Thyroid gland (tissue), 4 donors: Measurements from ENCODE around the gene SLC35A1. TPM values are rescaled to one million over a fixed set of nuclear protein-coding genes. Genes with fewer than 3 reads are reported as not detected.
A peak's percentile ranks its signal among the peaks of the same experiment; 100 is the strongest.

Source experiments
- DNase-seq, 2 donors: peaks; one replicate each; pipeline ENCODE4 v3.0.0-alpha.2; 2019
- H3K27ac ChIP-seq, 3 donors: fragments of 200-600 bp; sonication (generic); 1 replicate in 2 of 3; 2 replicates in 1 of 3; pipeline ENCODE4 v1.5.1; 2016 to 2019; ENCODE audit warnings: mild to moderate bottlenecking in 1 of 3, moderate library complexity in 1 of 3
- H3K27me3 ChIP-seq: fragments of 200-600 bp; sonication (generic); one replicate; pipeline ENCODE4 v1.5.1; 2019
- H3K36me3 ChIP-seq, 2 donors: fragments of 200-600 bp; sonication (generic); one replicate each; pipeline ENCODE4 v1.5.1; 2016 to 2019
- H3K4me1 ChIP-seq, 2 donors: fragments of 200-600 bp; sonication (generic); one replicate each; pipeline ENCODE4 v1.5.1; 2017 to 2019
- H3K4me3 ChIP-seq, 3 donors: fragments of 200-600 bp; sonication (generic); replicated peaks in 1 of 3; 1 replicate in 2 of 3; 2 replicates in 1 of 3; pipeline ENCODE4 v1.5.1; 2016; ENCODE audit warnings: mild to moderate bottlenecking in 1 of 3
- H3K9me3 ChIP-seq: fragments of 200-600 bp; sonication (generic); one replicate; pipeline ENCODE4 v1.5.1; 2017
- POLR2A ChIP-seq, 2 donors: fragments of 450-650 bp; IDR thresholded peaks; one replicate each; pipeline ENCODE4 v1.6.1; 2017; ENCODE audit warnings: antibody characterized with exemption in 2 of 2, mild to moderate bottlenecking in 2 of 2, moderate library complexity in 1 of 2
- WGBS, 2 donors: methylation state at CpG; one replicate each; pipeline ENCODE4 v1.1.5; 2017; 5-methylcytosine and 5-hydroxymethylcytosine counted together
- intact Hi-C: fragments of 100-400 bp; cut with DNase I; formaldehyde crosslinking; loops from one replicate; pipeline ENCODE4 v1.15.1; 2023
- total RNA-seq, 4 donors: library from RNA; depleted of rRNA; stranded (reverse); fragments of >200 nt; gene quantifications; one replicate each; pipeline ENCODE4 v1.2.3, GENCODE V29; 2016
- TF ChIP-seq, protein P1 (sequence below), 6 experiments: fragments of 200-600 bp in 3 of 6; fragments of 450-650 bp in 3 of 6; sonication (generic) in 3 of 6; IDR thresholded peaks; one replicate each; pipeline ENCODE4 v1.5.1; 2016 to 2019; ENCODE audit warnings: antibody characterized with exemption in 6 of 6, mild to moderate bottlenecking in 2 of 6, inconsistent platforms in 1 of 6, moderate library complexity in 1 of 6

SLC35A1 gene, protein sequence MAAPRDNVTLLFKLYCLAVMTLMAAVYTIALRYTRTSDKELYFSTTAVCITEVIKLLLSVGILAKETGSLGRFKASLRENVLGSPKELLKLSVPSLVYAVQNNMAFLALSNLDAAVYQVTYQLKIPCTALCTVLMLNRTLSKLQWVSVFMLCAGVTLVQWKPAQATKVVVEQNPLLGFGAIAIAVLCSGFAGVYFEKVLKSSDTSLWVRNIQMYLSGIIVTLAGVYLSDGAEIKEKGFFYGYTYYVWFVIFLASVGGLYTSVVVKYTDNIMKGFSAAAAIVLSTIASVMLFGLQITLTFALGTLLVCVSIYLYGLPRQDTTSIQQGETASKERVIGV
- 10 to 100 TPM; 13.2 to 23.2 (median 18.7) TPM for total RNA-seq

DNA sequence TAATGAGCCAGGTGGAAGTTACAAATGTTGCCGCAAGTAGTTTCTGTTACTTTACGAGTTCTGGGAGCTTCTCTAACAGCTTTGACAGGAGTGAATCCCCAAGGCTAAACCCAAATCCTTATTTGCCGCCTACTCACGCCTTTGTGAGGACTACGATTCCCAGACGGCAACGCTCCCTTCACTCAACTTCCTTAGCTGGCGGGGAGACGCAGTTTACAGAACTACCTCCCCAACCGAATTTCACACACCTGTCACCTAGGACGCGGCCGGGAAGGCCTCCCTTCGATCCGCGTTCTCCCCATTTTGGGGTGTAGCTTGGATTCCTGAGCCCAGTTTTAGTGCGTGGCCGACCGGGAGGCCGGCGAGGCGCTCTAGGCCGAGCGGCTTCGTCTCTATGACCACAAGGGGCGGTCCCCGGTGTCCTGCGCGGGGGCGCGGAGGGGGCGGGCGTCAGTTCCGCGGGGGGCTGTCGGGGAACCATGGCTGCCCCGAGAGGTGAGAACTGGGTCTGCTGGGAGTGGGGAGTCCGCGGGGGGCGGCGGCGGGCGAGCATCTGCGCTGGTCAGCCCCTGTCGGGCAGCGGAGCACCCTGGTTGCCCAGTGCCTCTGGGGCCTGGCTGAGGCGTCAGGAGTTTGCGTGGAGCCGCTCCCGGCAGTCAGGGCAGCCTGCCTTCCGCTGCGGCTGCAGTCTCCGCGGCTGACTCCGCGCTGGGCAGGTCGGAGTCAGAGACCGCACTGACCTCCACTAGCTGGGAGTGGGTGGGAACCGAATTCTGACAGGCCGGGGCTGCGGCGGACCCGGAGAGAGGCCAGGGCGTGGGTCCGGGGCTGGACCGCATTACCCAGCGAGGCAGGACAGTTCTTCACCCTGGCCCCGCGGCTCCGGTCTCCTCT is at the start of gene SLC35A1:
Gene SLC35A1, plus strand, starts transcription at position 450 of the 894 bp plus-strand sequence. Its CDS starts 30 bp downstream, at position 480.
- H3K4me3 ChIP-seq, result peak within 1 kb of the TSS; percentile 43 to 57 (median 51)
- TF ChIP-seq POLR2A (IDR thresholded peaks at IDR 0.05), result peak in 1 of 2 donors; percentile 67
- TF ChIP-seq, protein P1, sequence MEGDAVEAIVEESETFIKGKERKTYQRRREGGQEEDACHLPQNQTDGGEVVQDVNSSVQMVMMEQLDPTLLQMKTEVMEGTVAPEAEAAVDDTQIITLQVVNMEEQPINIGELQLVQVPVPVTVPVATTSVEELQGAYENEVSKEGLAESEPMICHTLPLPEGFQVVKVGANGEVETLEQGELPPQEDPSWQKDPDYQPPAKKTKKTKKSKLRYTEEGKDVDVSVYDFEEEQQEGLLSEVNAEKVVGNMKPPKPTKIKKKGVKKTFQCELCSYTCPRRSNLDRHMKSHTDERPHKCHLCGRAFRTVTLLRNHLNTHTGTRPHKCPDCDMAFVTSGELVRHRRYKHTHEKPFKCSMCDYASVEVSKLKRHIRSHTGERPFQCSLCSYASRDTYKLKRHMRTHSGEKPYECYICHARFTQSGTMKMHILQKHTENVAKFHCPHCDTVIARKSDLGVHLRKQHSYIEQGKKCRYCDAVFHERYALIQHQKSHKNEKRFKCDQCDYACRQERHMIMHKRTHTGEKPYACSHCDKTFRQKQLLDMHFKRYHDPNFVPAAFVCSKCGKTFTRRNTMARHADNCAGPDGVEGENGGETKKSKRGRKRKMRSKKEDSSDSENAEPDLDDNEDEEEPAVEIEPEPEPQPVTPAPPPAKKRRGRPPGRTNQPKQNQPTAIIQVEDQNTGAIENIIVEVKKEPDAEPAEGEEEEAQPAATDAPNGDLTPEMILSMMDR (IDR thresholded peaks at IDR 0.05), result peak in 5 of 6 experiments; percentile 21 to 35 (median 25)

DNA sequence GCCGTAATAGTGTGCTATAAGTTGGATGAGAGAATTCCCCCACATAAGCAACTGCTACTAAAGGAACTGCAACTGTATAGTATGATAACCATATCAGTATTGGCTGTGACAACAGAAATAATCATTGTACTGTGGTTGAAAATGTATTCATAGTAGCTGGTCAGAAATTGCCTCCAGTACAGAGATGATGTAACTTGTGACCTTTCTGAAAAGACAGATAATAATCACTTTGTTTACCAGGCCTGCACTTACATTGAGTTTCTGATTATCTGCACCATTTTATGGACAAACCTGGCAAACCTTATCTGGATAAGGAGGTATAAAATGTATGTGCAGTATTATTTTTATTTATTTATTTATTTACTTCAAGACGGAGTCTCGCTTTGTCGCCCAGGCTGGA is 46.0 kb upstream of the SLC35A1 start:
- no peak overlapping the region for H3K27ac ChIP-seq
- TF ChIP-seq, protein P1 (IDR thresholded peaks at IDR 0.05), result no peak
- no peak for TF ChIP-seq POLR2A (IDR thresholded peaks at IDR 0.05)
- DNase-seq, result no peak
- H3K9me3 ChIP-seq, result no peaks in the 10 kb centered on the region
- no peaks in the 10 kb centered on the region for H3K36me3 ChIP-seq
- intact Hi-C loops, result no loop called here
- WGBS, 2 donors, result 97 to 98% methylated on average over 4 of the region's 4 CpGs
- H3K4me1 ChIP-seq, result no peaks in the 10 kb centered on the region
- H3K27me3 ChIP-seq, result no peaks in the 10 kb centered on the region
- H3K4me3 ChIP-seq, result no peak overlapping the region

More for the DNA sequence above, at the start of gene SLC35A1:
- 0 to 2% methylated on average over 9 to 24 of the region's 70 CpGs for WGBS, 2 donors
- no peaks in the 10 kb centered on the region for H3K36me3 ChIP-seq
- peak within 1 kb of the TSS; percentile 80 to 92 (median 88) for H3K27ac ChIP-seq
- no peaks in the 10 kb centered on the region for H3K27me3 ChIP-seq
- peaks cover 4 to 5% of the 10 kb centered on the region in 2 donors for H3K4me1 ChIP-seq
- DNase-seq, result peak; percentile 87 to 88
- H3K9me3 ChIP-seq, result no peaks in the 10 kb centered on the region
- intact Hi-C loops, result no loop called here

DNA sequence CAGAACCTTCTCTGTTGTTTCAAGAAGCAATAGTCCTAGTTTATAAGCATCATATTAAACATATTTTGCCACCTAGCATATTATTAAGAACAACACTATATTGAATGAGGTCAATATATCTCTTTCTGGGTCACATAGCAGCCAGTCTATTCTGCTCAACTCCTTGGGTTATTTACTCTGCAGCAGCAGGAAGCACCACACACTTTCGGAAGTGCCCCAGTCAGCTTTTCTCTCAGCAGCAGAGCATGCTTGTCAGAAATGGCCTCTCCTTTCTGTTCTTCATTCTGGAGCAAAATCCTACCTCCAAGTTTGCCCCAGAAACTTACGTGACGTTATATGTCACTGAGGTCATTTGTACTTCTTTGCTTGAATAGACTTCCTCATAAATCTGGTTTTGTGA is 42.3 kb upstream of the SLC35A1 start:
- Histone ChIP-seq H3K27ac (no peak overlapping the region), H3K4me1 (no peaks in the 10 kb centered on the region), H3K9me3 (no peaks in the 10 kb centered on the region), H3K36me3 (no peaks in the 10 kb centered on the region), H3K4me3 (no peak overlapping the region), H3K27me3 (no peaks in the 10 kb centered on the region)
- no peak for TF ChIP-seq POLR2A (IDR thresholded peaks at IDR 0.05)
- TF ChIP-seq, protein P1 (IDR thresholded peaks at IDR 0.05), result no peak
- intact Hi-C loops, result no loop called here
- no peak for DNase-seq
- 81 to 83% methylated on average over 3 of the region's 3 CpGs for WGBS, 2 donors

DNA sequence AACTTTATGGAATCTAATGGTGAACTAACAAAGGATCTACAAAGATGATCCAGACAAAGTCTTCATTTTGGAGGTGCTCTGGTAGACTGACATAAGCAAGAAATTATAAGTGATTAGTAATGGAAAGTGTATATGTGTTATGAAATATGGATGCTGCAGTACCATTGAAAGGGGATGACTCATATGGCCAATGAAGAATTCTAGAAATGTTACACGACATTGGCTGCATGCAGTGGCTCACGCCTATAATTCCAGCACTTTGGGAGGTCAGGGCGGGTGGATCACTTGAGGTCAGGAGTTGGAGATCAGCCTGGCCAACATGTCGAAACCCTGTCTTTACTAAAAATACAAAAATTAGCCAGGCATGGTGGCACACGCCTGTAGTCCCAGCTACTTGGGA is 41.5 kb upstream of the SLC35A1 start:
- TF ChIP-seq, protein P1 (IDR thresholded peaks at IDR 0.05), result no peak
- no peak for TF ChIP-seq POLR2A (IDR thresholded peaks at IDR 0.05)
- Histone ChIP-seq H3K27me3 (no peaks in the 10 kb centered on the region), H3K4me3 (no peak overlapping the region), H3K27ac (no peak overlapping the region), H3K36me3 (no peaks in the 10 kb centered on the region), H3K9me3 (no peaks in the 10 kb centered on the region), H3K4me1 (no peaks in the 10 kb centered on the region)
- DNase-seq, result no peak
- intact Hi-C loops, result no loop called here
- WGBS, 2 donors, result 90 to 93% methylated on average over 5 of the region's 5 CpGs
